Measurements from ENCODE around the gene PANK2.

PANK2 gene

DNA sequence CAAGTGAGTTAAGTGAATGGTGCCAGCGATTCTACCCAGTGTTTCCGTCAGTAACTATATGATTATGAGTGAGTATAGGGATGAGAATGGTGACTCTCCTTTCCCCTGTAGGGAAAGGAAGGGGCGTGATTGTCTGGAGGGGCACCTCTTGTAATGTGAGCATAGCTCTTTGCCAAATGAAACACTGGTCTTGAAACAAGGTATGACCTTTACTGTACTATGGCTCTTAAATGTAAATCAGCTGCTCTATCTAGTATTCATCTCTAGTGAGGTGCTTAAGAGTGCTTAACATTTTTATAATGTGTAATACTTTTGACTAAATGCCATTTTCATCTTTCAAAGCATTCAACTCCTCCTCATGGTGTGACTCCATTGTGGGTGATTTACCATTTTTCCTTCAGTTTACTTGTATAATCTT lies 11.0 kb downstream of the PANK2 start:
- no peak overlapping the region for H3K4me3 ChIP-seq (ENCODE audit: severe bottlenecking)
- peaks cover 59% of the 10 kb centered on the region for H3K4me1 ChIP-seq (ENCODE audit: insufficient read depth, poor library complexity, severe bottlenecking)
- DNase-seq (ENCODE audit: low spot score) (no peak), ATAC-seq (ENCODE audit: low read depth) (peak; percentile 41; the same call in 2 of the 3 replicates)
- H3K27me3 ChIP-seq (ENCODE audit: insufficient read depth, poor library complexity, severe bottlenecking) = no peaks in the 10 kb centered on the region
- peaks cover 2% of the 10 kb centered on the region for H3K9me3 ChIP-seq (ENCODE audit: severe bottlenecking)
- TF ChIP-seq, protein P1, sequence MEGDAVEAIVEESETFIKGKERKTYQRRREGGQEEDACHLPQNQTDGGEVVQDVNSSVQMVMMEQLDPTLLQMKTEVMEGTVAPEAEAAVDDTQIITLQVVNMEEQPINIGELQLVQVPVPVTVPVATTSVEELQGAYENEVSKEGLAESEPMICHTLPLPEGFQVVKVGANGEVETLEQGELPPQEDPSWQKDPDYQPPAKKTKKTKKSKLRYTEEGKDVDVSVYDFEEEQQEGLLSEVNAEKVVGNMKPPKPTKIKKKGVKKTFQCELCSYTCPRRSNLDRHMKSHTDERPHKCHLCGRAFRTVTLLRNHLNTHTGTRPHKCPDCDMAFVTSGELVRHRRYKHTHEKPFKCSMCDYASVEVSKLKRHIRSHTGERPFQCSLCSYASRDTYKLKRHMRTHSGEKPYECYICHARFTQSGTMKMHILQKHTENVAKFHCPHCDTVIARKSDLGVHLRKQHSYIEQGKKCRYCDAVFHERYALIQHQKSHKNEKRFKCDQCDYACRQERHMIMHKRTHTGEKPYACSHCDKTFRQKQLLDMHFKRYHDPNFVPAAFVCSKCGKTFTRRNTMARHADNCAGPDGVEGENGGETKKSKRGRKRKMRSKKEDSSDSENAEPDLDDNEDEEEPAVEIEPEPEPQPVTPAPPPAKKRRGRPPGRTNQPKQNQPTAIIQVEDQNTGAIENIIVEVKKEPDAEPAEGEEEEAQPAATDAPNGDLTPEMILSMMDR (IDR thresholded peaks at IDR 0.05; ENCODE audit: poor library complexity, severe bottlenecking) = no peak
- H3K27ac ChIP-seq (ENCODE audit: poor library complexity, severe bottlenecking) = peak overlapping the region; percentile 47
- peaks cover 46% of the 10 kb centered on the region for H3K36me3 ChIP-seq (ENCODE audit: low read depth)

DNA sequence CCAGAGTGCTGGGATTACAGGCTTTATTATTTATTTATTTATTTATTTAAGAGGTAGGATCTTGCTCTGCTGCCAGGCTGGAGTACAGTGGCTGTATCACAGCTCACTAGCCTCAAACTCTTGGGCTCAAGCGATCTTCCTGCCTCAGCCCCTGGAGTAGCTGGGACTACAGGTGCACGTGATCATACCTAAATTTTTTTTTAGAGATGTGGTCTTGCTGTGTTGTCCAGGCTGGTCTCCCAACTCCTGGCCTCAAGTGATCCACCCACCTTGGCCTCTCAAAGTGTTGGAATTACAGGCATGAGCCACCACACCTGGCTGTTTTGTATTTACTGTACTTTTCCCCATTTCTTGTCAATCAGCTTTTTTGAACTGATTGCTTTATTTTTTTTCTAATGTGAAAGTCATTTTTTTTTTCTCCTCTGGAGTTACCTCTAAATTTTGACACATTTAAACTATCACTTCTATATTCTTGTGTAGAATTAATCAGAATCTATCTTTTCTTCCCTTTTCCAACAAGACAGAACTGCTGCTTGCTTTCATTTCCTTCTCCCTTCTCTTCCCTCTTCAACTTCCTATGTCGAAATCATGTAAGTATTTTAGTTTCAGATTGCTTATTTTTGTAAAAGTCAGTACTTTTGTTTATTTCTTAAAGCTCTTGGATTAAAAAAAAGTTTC lies 12.0 kb downstream of the PANK2 start:
- Histone ChIP-seq H3K27ac (ENCODE audit: poor library complexity, severe bottlenecking) (peak overlapping the region; percentile 47), H3K4me3 (ENCODE audit: severe bottlenecking) (no peak overlapping the region), H3K9me3 (ENCODE audit: severe bottlenecking) (peaks cover 2% of the 10 kb centered on the region), H3K4me1 (ENCODE audit: insufficient read depth, poor library complexity, severe bottlenecking) (peaks cover 55% of the 10 kb centered on the region), H3K27me3 (ENCODE audit: insufficient read depth, poor library complexity, severe bottlenecking) (no peaks in the 10 kb centered on the region), H3K36me3 (ENCODE audit: low read depth) (peaks cover 38% of the 10 kb centered on the region)
- no peak for DNase-seq (ENCODE audit: low spot score)
- ATAC-seq (ENCODE audit: low read depth) = no peak
- TF ChIP-seq, protein P1 (IDR thresholded peaks at IDR 0.05; ENCODE audit: poor library complexity, severe bottlenecking) = no peak

DNA sequence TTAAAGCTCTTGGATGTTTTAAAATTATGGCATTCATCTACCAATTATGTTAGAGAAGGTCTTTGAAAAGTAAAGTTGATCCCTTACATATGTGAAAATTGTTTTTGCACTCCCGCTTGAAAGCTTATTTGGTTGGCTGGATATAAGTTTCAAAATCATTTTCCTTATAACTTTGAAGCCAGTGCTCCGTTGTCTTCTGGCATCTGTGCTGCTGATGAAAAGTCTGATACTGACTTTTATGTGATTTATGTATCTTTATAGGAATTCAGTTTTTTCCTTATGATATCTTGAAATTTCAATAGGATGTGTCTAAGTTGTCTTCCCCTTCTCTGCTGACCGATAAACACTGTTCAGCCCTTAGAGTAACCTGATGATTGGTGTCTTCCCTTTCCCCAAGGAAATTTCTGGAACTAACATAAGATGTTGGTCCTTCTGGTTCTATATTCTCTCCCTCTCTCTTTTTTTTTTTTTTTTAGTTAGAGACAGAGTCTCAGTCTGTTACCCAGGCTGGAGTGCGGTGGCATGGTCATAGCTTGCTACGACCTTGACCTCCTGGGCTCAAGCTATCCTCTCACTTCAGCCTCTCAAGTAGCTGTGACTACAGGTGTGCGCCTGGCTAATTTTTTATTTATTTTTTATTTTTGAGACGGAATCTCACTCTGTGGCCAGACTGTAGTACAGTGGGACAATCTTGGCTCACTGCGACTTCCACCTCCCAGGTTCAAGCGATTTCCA lies 12.7 kb downstream of the PANK2 start:
- DNase-seq (ENCODE audit: low spot score) (no peak), ATAC-seq (ENCODE audit: low read depth) (no peak)
- Histone ChIP-seq H3K36me3 (ENCODE audit: low read depth) (peaks cover 31% of the 10 kb centered on the region), H3K27me3 (ENCODE audit: insufficient read depth, poor library complexity, severe bottlenecking) (no peaks in the 10 kb centered on the region), H3K9me3 (ENCODE audit: severe bottlenecking) (no peaks in the 10 kb centered on the region), H3K4me3 (ENCODE audit: severe bottlenecking) (no peak overlapping the region), H3K4me1 (ENCODE audit: insufficient read depth, poor library complexity, severe bottlenecking) (peaks cover 48% of the 10 kb centered on the region), H3K27ac (ENCODE audit: poor library complexity, severe bottlenecking) (peak overlapping the region; percentile 47)
- TF ChIP-seq, protein P1 (IDR thresholded peaks at IDR 0.05; ENCODE audit: poor library complexity, severe bottlenecking) = no peak

DNA sequence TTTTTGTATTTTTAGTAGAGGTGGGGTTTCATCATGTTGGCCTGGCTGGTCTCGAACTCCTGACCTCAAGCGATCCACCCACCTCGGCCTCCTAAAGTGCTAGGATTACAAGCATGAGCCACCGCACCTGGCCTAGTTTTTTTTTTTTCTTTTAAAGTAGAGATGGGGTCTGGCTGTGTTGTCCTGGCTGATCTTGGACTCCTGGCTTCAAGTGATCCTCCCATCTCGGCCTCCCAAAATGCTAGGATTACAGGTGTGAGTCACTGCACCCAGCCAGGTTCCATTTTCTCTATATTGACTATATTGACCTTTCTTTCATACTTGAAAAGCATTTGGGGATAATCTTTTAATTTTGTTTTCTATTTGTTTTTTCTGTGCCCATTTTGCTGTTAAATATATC lies 13.3 kb downstream of the PANK2 start:
- H3K27me3 ChIP-seq (ENCODE audit: insufficient read depth, poor library complexity, severe bottlenecking) = no peaks in the 10 kb centered on the region
- no peak overlapping the region for H3K4me3 ChIP-seq (ENCODE audit: severe bottlenecking)
- TF ChIP-seq, protein P1 (IDR thresholded peaks at IDR 0.05; ENCODE audit: poor library complexity, severe bottlenecking) = no peak
- peaks cover 45% of the 10 kb centered on the region for H3K4me1 ChIP-seq (ENCODE audit: insufficient read depth, poor library complexity, severe bottlenecking)
- DNase-seq (ENCODE audit: low spot score) = no peak
- no peak for ATAC-seq (ENCODE audit: low read depth)
- peaks cover 31% of the 10 kb centered on the region for H3K36me3 ChIP-seq (ENCODE audit: low read depth)
- H3K27ac ChIP-seq (ENCODE audit: poor library complexity, severe bottlenecking) = peak overlapping the region; percentile 37
- H3K9me3 ChIP-seq (ENCODE audit: severe bottlenecking) = no peaks in the 10 kb centered on the region

DNA sequence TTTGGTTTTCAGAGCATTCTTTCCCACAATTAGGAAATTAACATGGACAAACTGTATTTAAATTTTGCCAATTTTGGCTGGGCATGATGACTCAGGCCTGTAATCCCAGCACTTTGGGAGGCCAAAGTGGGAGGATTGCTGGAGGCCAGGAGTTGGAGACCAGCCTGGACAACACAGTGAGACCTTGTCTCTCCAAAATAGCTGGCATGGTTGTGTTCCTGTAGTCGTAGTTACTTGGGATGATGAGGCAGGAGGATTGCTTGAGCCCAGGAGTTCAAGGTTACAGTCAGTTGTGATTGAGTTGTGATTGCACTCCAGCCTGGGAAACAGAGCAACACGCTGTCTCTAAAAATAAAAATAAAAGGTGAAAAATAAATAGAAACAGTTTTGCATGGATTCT lies 15.0 kb downstream of the PANK2 start:
- Histone ChIP-seq H3K4me3 (ENCODE audit: severe bottlenecking) (no peak overlapping the region), H3K27me3 (ENCODE audit: insufficient read depth, poor library complexity, severe bottlenecking) (no peaks in the 10 kb centered on the region), H3K4me1 (ENCODE audit: insufficient read depth, poor library complexity, severe bottlenecking) (peaks cover 31% of the 10 kb centered on the region), H3K27ac (ENCODE audit: poor library complexity, severe bottlenecking) (peak overlapping the region; percentile 37), H3K9me3 (ENCODE audit: severe bottlenecking) (no peaks in the 10 kb centered on the region), H3K36me3 (ENCODE audit: low read depth) (peaks cover 44% of the 10 kb centered on the region)
- TF ChIP-seq, protein P1 (IDR thresholded peaks at IDR 0.05; ENCODE audit: poor library complexity, severe bottlenecking) = no peak
- no peak for ATAC-seq (ENCODE audit: low read depth)
- no peak for DNase-seq (ENCODE audit: low spot score)
